H9 (cell line): Measurements from ENCODE around the gene MSH3. TPM values are rescaled to one million over a fixed set of nuclear protein-coding genes. Genes with fewer than 3 reads are reported as not detected.

ENCODE experiments used
- DNase-seq: peaks from one replicate; pipeline ENCODE4 v3.0.0-alpha.2; 2017
- H2AFZ ChIP-seq: one replicate; pipeline ENCODE4 v1.6.1; 2013; ENCODE audit warnings: mild to moderate bottlenecking, low read length, control low read depth, moderate library complexity
- H2AK5ac ChIP-seq: 2 replicates; pipeline ENCODE4 v1.6.1; 2013; ENCODE audit warnings: low read length, control low read depth, mixed read lengths; ENCODE audit not compliant: insufficient read length
- H2BK120ac ChIP-seq: one replicate; pipeline ENCODE4 v1.6.1; 2013; ENCODE audit warnings: low read depth, mild to moderate bottlenecking, low read length, control low read depth, inconsistent platforms; ENCODE audit not compliant: poor library complexity, severe bottlenecking
- H2BK12ac ChIP-seq: 2 replicates; pipeline ENCODE4 v1.6.1; 2013; ENCODE audit warnings: low read length, control low read depth, mixed read lengths, low read depth; ENCODE audit not compliant: insufficient read length
- H2BK15ac ChIP-seq: 2 replicates; pipeline ENCODE4 v1.6.1; 2013; ENCODE audit warnings: low read depth, low read length, control low read depth
- H2BK20ac ChIP-seq: one replicate; pipeline ENCODE4 v1.6.1; 2013; ENCODE audit warnings: low read depth, mild to moderate bottlenecking, low read length, control low read depth, inconsistent platforms; ENCODE audit not compliant: poor library complexity, severe bottlenecking
- H2BK5ac ChIP-seq: 2 replicates; pipeline ENCODE4 v1.6.1; 2013; ENCODE audit warnings: low read length, control low read depth, mixed read lengths; ENCODE audit not compliant: insufficient read length
- H3K14ac ChIP-seq: 2 replicates; pipeline ENCODE4 v1.6.1; 2013; ENCODE audit warnings: low read length, control low read depth; ENCODE audit not compliant: insufficient read depth
- H3K18ac ChIP-seq: 2 replicates; pipeline ENCODE4 v1.6.1; 2013; ENCODE audit warnings: low read depth, mild to moderate bottlenecking, mixed read lengths, low read length, control low read depth; ENCODE audit not compliant: insufficient read length
- H3K23ac ChIP-seq: 2 replicates; pipeline ENCODE4 v1.6.1; 2013; ENCODE audit warnings: low read length, control low read depth, mixed read lengths, low read depth; ENCODE audit not compliant: insufficient read length
- H3K23me2 ChIP-seq: 2 replicates; pipeline ENCODE4 v1.6.1; 2013; ENCODE audit warnings: low read depth, mild to moderate bottlenecking, mixed read lengths, low read length, control low read depth; ENCODE audit not compliant: insufficient read length, poor library complexity, severe bottlenecking
- H3K27ac ChIP-seq: 2 replicates; pipeline ENCODE4 v1.5.1; 2013; ENCODE audit warnings: low read length, control low read depth, mixed read lengths, low read depth; ENCODE audit not compliant: insufficient read length
- H3K27me3 ChIP-seq: 2 replicates; pipeline ENCODE4 v1.6.1; 2013; ENCODE audit warnings: low read length, control low read depth, inconsistent platforms; ENCODE audit not compliant: insufficient read depth
- H3K4ac ChIP-seq: 2 replicates; pipeline ENCODE4 v1.6.1; 2013; ENCODE audit warnings: low read depth, mild to moderate bottlenecking, control low read depth, inconsistent platforms, low read length, moderate library complexity
- H3K4me1 ChIP-seq: 2 replicates; pipeline ENCODE4 v1.6.1; 2013; ENCODE audit warnings: low read length, control low read depth, inconsistent platforms; ENCODE audit not compliant: insufficient read depth
- H3K4me2 ChIP-seq: 2 replicates; pipeline ENCODE4 v1.6.1; 2013; ENCODE audit warnings: low read length, control low read depth, mixed read lengths; ENCODE audit not compliant: insufficient read length, insufficient read depth
- H3K56ac ChIP-seq: 2 replicates; pipeline ENCODE4 v1.6.1; 2013; ENCODE audit warnings: low read depth, mild to moderate bottlenecking, mixed read lengths, low read length, control low read depth; ENCODE audit not compliant: insufficient read length
- H3K79me1 ChIP-seq: 2 replicates; pipeline ENCODE4 v1.6.1; 2013; ENCODE audit warnings: low read depth, mild to moderate bottlenecking, moderate library complexity, low read length, control low read depth, inconsistent platforms; ENCODE audit not compliant: insufficient read depth, poor library complexity, severe bottlenecking
- H3K79me2 ChIP-seq: 2 replicates; pipeline ENCODE4 v1.6.1; 2013; ENCODE audit warnings: low read length, control low read depth, inconsistent platforms; ENCODE audit not compliant: insufficient read depth
- H3K9ac ChIP-seq: 2 replicates; pipeline ENCODE4 v1.6.1; 2013; ENCODE audit warnings: low read length, control low read depth, mixed read lengths; ENCODE audit not compliant: insufficient read length; ENCODE audit errors: extremely low read depth
- H3K9me3 ChIP-seq: one replicate; pipeline ENCODE4 v1.6.1; 2013; ENCODE audit warnings: low read depth, low read length, inconsistent platforms; ENCODE audit not compliant: control insufficient read depth
- H3T11ph ChIP-seq: one replicate; pipeline ENCODE4 v1.6.1; 2013; ENCODE audit warnings: mild to moderate bottlenecking, low read length, control low read depth, inconsistent platforms
- H4K20me1 ChIP-seq: one replicate; pipeline ENCODE4 v1.6.1; 2013; ENCODE audit not compliant: control insufficient read depth, insufficient read length, insufficient read depth
- H4K5ac ChIP-seq: 2 replicates; pipeline ENCODE4 v1.6.1; 2013; ENCODE audit warnings: low read depth, mild to moderate bottlenecking, mixed read lengths, low read length, control low read depth; ENCODE audit not compliant: insufficient read length
- H4K8ac ChIP-seq: replicated peaks from 2 replicates; pipeline ENCODE4 v1.6.1; 2013; ENCODE audit warnings: low read length, control low read depth, mixed read lengths, low read depth; ENCODE audit not compliant: insufficient read length
- H4K91ac ChIP-seq: 2 replicates; pipeline ENCODE4 v1.6.1; 2013; ENCODE audit warnings: low read depth, mild to moderate bottlenecking, moderate library complexity, mixed read lengths, low read length, control low read depth; ENCODE audit not compliant: insufficient read length
- H3K27ac Mint-ChIP-seq, 3 experiments: 2 replicates in 2 of 3; 3 replicates in 1 of 3; pipeline ENCODE4 v1.8.0; 2020 to 2021; ENCODE audit warnings: mixed read lengths in 3 of 3, mild to moderate bottlenecking in 1 of 3, moderate library complexity in 1 of 3
- H3K27me3 Mint-ChIP-seq: 2 replicates; pipeline ENCODE4 v1.8.0; 2021; ENCODE audit warnings: low read depth, mild to moderate bottlenecking, moderate library complexity, mixed read lengths
- H3K36me3 Mint-ChIP-seq, 3 experiments: 2 replicates in 2 of 3; 3 replicates in 1 of 3; pipeline ENCODE4 v1.8.0; 2020 to 2021; ENCODE audit warnings: low read depth in 3 of 3, mixed read lengths in 3 of 3; ENCODE audit not compliant: insufficient read depth in 1 of 3
- H3K4me1 Mint-ChIP-seq, 2 experiments: 2 replicates each; pipeline ENCODE4 v1.8.0; 2020; ENCODE audit warnings: mixed read lengths in 2 of 2
- H3K4me3 Mint-ChIP-seq, 2 experiments: 2 replicates in 1 of 2; 3 replicates in 1 of 2; pipeline ENCODE4 v1.8.0; 2020 to 2021; ENCODE audit warnings: mild to moderate bottlenecking in 2 of 2, mixed read lengths in 2 of 2, moderate library complexity in 1 of 2
- H3K9me3 Mint-ChIP-seq, 2 experiments: 2 replicates in 1 of 2; 3 replicates in 1 of 2; pipeline ENCODE4 v1.8.0; 2020; ENCODE audit warnings: mild to moderate bottlenecking in 2 of 2, mixed read lengths in 2 of 2, moderate library complexity in 1 of 2
- WGBS: extraction: QIAGEN DNeasy Blood & Tissue Kit; methylation state at CpG from one replicate; pipeline ENCODE4 v1.1.7; 2013; ENCODE audit warnings: missing lambda C conversion rate, low lambda C conversion rate, mixed read lengths; ENCODE audit not compliant: insufficient read length; ENCODE audit errors: extremely low coverage; 5-methylcytosine and 5-hydroxymethylcytosine counted together
- total RNA-seq: library from RNA; stranded (reverse); gene quantifications from 2 replicates; pipeline ENCODE4 v1.2.1, GENCODE V29; 2021
- TF ChIP-seq, protein P1 (sequence below): fragments of 200-600 bp; sonication (generic); conservative IDR thresholded peaks from 3 replicates; pipeline ENCODE4 v1.8.0; 2021; ENCODE audit warnings: antibody characterized with exemption, mild to moderate bottlenecking

The MSH3 gene
- total RNA-seq, 1 experiment from 2014 or later, result 17.3 TPM

- Histone ChIP-seq H4K20me1 (no peaks in the 10 kb centered on the region), H4K8ac (no peak overlapping the region), H3K79me1 (no peaks in the 10 kb centered on the region), H2BK12ac (no peak overlapping the region), H2BK5ac (no peak overlapping the region), H2AK5ac (no peak overlapping the region), H3K27me3 (no peaks in the 10 kb centered on the region), H4K5ac (no peak overlapping the region), H3T11ph (no peak overlapping the region), H4K91ac (no peak overlapping the region), H3K18ac (no peak overlapping the region), H3K79me2 (no peaks in the 10 kb centered on the region), H3K14ac (no peak overlapping the region), H2AFZ (no peak overlapping the region), H3K27ac (no peak overlapping the region), H3K23me2 (no peaks in the 10 kb centered on the region), H3K4me2 (no peak overlapping the region), H2BK15ac (no peak overlapping the region), H3K4me1 (no peaks in the 10 kb centered on the region), H2BK120ac (no peak overlapping the region), H3K9ac (no peak overlapping the region), H2BK20ac (no peak overlapping the region), H3K9me3 (no peaks in the 10 kb centered on the region), H3K23ac (no peak overlapping the region), H3K56ac (no peak overlapping the region), H3K4ac (no peak overlapping the region)
- no peak overlapping the region for H3K4me3 Mint-ChIP-seq
- no peak overlapping the region for H3K27ac Mint-ChIP-seq
- no peaks in the 10 kb centered on the region for H3K27me3 Mint-ChIP-seq
- peaks cover 0 to 5% of the 10 kb centered on the region in 2 experiments; a peak in 2 of 4 replicates for H3K4me1 Mint-ChIP-seq
- H3K36me3 Mint-ChIP-seq, result peaks cover 36 to 63% (median 52%) of the 10 kb centered on the region in 3 experiments
- no peak for DNase-seq
- TF ChIP-seq, protein P1, sequence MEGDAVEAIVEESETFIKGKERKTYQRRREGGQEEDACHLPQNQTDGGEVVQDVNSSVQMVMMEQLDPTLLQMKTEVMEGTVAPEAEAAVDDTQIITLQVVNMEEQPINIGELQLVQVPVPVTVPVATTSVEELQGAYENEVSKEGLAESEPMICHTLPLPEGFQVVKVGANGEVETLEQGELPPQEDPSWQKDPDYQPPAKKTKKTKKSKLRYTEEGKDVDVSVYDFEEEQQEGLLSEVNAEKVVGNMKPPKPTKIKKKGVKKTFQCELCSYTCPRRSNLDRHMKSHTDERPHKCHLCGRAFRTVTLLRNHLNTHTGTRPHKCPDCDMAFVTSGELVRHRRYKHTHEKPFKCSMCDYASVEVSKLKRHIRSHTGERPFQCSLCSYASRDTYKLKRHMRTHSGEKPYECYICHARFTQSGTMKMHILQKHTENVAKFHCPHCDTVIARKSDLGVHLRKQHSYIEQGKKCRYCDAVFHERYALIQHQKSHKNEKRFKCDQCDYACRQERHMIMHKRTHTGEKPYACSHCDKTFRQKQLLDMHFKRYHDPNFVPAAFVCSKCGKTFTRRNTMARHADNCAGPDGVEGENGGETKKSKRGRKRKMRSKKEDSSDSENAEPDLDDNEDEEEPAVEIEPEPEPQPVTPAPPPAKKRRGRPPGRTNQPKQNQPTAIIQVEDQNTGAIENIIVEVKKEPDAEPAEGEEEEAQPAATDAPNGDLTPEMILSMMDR, result no peak
- H3K9me3 Mint-ChIP-seq, result no peaks in the 10 kb centered on the region
- no CpG with 5 or more reads among the region's 4 CpGs for WGBS
Measured at GRCh38 chr5:80665057-80665456, 10.6 kb downstream of the MSH3 start.
